ENCODE results near the gene CELA2B. TPM values are rescaled to one million over a fixed set of nuclear protein-coding genes. Genes with fewer than 3 reads are reported as not detected.
"Not testable (repeated sequence)": the region's sequence is repeated elsewhere in the genome, so short reads cannot be mapped to it uniquely, and the experiment has no call there.

The CELA2B gene
- total and polyA plus RNA-seq, 9 donors = 0.33 to 0.46 (median 0.36) TPM; not detected in 6

DNA sequence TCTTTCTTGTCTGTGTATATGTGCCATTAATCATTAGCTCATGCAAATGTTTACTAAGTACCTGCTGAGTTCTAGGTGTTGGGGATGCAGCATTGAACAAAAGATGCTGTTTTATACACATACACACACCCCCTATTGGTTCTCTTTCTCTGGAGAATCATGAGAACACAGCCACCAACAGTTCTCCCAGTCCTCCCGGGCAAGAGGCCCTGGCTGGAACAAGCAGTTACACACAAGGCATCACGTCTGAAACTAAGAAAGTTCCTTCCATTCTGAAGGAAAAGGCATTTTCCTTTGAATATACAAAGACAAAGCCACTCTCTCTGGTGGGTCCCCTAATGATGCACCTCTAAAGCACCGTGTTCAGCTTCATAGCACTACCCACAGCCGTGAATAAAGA lies 37.3 kb downstream of the CELA2B start:
- TF ChIP-seq POLR2A (IDR thresholded peaks at IDR 0.05) (no peak), EP300 (IDR thresholded peaks at IDR 0.05) (no peak)
- TF ChIP-seq, protein P1, sequence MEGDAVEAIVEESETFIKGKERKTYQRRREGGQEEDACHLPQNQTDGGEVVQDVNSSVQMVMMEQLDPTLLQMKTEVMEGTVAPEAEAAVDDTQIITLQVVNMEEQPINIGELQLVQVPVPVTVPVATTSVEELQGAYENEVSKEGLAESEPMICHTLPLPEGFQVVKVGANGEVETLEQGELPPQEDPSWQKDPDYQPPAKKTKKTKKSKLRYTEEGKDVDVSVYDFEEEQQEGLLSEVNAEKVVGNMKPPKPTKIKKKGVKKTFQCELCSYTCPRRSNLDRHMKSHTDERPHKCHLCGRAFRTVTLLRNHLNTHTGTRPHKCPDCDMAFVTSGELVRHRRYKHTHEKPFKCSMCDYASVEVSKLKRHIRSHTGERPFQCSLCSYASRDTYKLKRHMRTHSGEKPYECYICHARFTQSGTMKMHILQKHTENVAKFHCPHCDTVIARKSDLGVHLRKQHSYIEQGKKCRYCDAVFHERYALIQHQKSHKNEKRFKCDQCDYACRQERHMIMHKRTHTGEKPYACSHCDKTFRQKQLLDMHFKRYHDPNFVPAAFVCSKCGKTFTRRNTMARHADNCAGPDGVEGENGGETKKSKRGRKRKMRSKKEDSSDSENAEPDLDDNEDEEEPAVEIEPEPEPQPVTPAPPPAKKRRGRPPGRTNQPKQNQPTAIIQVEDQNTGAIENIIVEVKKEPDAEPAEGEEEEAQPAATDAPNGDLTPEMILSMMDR (IDR thresholded peaks at IDR 0.05) = no peak
- intact Hi-C loops (cut with DNase I) = no loop called here
- Histone ChIP-seq H3K27me3 (no peaks in the 10 kb centered on the region), H3K27ac (no peak overlapping the region), H3K4me3 (no peak overlapping the region), H3K36me3 (no peaks in the 10 kb centered on the region), H3K9me3 (no peaks in the 10 kb centered on the region), H3K4me1 (ENCODE audit: insufficient read depth) (no peaks in the 10 kb centered on the region)
- peak in 1 of 5 donors; percentile 1 for DNase-seq
- WGBS, 3 donors = 80 to 81% (median 80%) methylated on average over 4 of the region's 4 CpGs

DNA sequence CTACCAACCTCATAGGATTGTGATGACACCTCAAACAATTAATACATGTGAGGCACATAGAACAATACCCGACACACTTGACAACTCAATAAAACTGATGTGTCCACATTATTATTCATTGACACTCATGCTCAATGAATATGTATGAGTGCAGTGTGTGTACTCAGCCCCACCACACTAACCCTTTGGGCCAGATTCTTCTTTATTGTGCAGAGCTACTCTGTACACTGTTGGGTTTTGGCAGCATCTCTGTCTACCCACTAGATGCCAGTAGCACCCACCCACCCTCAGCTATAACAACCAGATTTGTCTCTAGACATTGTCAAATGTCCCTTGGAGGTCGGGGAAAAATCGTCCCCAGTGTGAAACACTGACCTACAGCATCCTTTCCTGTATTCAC lies 38.0 kb downstream of the CELA2B start:
- Histone ChIP-seq H3K9me3 (no peaks in the 10 kb centered on the region), H3K27me3 (no peaks in the 10 kb centered on the region), H3K4me1 (ENCODE audit: insufficient read depth) (no peaks in the 10 kb centered on the region), H3K36me3 (no peaks in the 10 kb centered on the region), H3K4me3 (no peak overlapping the region), H3K27ac (no peak overlapping the region)
- intact Hi-C loops (cut with DNase I) = no loop called here
- DNase-seq = peak in 1 of 5 donors; percentile 12
- TF ChIP-seq EP300 (IDR thresholded peaks at IDR 0.05) (no peak), POLR2A (IDR thresholded peaks at IDR 0.05) (no peak)
- TF ChIP-seq, protein P1 (IDR thresholded peaks at IDR 0.05) = no peak
- 88 to 94% (median 94%) methylated on average over 3 of the region's 3 CpGs for WGBS, 3 donors

DNA sequence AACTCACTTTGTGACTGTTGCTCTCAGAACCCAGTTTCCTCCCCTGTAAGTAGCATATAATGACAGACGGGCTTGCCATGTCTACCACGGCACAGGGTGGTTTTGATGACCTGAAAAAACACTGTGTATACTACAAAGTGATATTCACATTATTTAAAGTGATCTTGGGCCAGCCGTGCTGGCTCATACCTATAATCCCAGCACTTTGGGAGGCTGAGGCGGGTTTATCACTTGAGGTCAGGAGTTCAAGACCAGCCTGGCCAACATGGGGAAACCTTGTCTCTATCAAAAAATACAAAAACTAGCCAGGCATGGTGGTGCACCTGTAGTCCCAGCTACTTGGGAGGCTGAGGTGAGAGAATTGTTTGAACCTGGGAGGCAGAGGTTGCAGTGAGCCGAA lies 38.7 kb downstream of the CELA2B start:
- 88 to 93% (median 88%) methylated on average over 5 of the region's 5 CpGs for WGBS, 3 donors
- peak in 1 of 5 donors; percentile 6 for DNase-seq
- H3K36me3 ChIP-seq; H3K27ac ChIP-seq; H3K27me3 ChIP-seq; H3K9me3 ChIP-seq; H3K4me1 ChIP-seq (ENCODE audit: insufficient read depth); intact Hi-C loops (cut with DNase I); H3K4me3 ChIP-seq: not testable (repeated sequence)

DNA sequence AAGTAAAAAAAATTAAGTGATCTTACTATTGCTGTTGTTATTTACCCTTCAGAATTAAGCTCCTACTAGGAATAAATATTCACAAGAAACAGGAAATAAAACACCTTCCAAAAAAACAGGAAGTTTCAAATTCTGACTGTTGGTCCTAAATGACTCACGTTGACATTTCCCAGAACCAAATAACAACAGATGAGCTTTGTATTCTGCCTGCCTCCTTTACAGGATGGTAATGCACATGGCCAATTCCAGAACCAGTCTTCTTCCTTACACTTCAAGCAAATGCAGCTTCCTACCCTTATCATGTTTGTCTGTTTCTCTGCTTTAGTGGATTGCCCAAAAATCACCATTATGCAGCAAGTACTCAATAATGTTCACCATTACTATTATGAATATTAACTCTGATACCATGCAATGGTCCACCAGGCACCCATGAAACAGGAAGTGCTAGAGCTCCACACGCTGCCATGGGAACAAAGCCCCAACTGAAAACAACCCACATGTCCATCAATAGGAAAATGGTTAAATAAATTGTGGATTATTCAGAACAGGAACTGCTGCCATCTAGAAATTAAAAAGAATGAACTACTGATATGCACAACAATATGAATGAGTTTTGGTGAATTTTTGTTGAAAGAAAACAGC lies 39.2 kb downstream of the CELA2B start:
- Histone ChIP-seq H3K4me3 (no peak overlapping the region), H3K9me3 (no peaks in the 10 kb centered on the region), H3K4me1 (ENCODE audit: insufficient read depth) (no peaks in the 10 kb centered on the region), H3K36me3 (no peaks in the 10 kb centered on the region), H3K27ac (no peak overlapping the region), H3K27me3 (no peaks in the 10 kb centered on the region)
- TF ChIP-seq, protein P1 (IDR thresholded peaks at IDR 0.05) = no peak
- no peak for TF ChIP-seq EP300 (IDR thresholded peaks at IDR 0.05)
- TF ChIP-seq POLR2A (IDR thresholded peaks at IDR 0.05) = no peak
- 64 to 70% (median 65%) methylated on average over 2 of the region's 2 CpGs for WGBS, 3 donors
- intact Hi-C loops (cut with DNase I) = no loop called here
- DNase-seq = peak in 1 of 5 donors; percentile 2

DNA sequence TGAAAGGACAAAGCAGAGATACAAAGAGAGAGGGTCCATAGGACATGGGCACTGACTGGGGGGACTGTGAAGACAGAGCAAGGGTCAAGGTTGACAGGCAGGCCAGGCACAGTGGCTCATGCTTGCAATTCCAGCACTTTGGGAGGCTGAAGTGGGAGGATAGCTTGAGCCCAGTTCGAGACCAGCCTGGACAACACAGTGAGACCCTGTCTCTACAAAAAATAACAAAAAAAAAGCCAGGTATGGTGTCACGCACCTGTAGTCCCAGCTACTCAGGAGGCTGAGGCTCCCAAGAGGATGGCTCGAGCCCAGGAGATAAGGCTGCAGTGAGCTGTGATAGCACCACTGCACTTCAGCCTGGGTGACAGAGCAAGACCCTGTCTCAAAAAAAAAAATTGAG lies 43.7 kb downstream of the CELA2B start:
- Histone ChIP-seq H3K9me3 (no peaks in the 10 kb centered on the region), H3K4me3 (no peak overlapping the region), H3K36me3 (no peaks in the 10 kb centered on the region), H3K27ac (no peak overlapping the region), H3K4me1 (ENCODE audit: insufficient read depth) (peaks cover 3% of the 10 kb centered on the region), H3K27me3 (no peaks in the 10 kb centered on the region)
- intact Hi-C loops (cut with DNase I) = loop anchor here in 1 of 4 donors (5.0 kb wide), 1 partner anchor 658 kb away; no protein-coding TSS in a partner anchor
- DNase-seq = peak in 1 of 5 donors; percentile 10
- TF ChIP-seq, protein P1 (IDR thresholded peaks at IDR 0.05) = no peak
- TF ChIP-seq EP300 (IDR thresholded peaks at IDR 0.05) (no peak), POLR2A (IDR thresholded peaks at IDR 0.05) (no peak)
- 94 to 98% (median 97%) methylated on average over 3 of the region's 3 CpGs for WGBS, 3 donors

DNA sequence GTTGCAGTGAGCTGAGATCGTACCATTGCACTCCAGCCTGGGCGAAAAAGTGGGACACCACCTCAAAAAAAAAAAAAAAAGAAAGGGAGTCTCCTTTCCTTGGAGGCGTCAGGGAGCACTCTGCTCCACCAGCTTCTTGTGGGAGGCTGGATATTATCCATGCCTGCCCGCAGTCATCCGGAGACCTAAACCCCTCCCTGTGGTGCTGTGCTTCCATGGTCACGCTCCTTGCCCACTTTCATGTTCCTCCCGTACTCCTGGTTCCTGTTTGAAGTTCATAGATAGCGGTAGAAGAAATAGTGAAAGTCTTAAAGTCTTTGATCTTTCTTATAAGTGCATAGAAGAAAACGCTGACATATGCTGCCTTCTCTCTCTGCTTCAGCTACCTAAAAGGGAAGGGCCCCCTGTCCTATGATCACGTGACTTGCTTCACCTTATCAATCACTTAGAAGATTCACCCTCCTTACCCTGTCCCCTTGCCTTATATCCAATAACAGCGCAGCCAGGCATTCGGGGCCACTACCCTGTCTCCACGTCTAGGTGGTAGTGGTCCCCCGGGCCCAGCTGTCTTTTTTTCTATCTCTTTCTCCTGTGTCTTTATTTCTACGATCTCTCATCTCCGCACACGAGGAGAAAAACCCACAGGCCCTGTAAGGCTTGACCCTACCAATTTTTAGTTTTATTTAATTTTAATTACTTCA lies 45.5 kb downstream of the CELA2B start:
- H3K9me3 ChIP-seq; H3K4me3 ChIP-seq; H3K36me3 ChIP-seq; H3K27ac ChIP-seq; H3K27me3 ChIP-seq; H3K4me1 ChIP-seq (ENCODE audit: insufficient read depth): not testable (repeated sequence)
- 85 to 88% (median 88%) methylated on average over 17 of the region's 17 CpGs for WGBS, 3 donors
- intact Hi-C loops (cut with DNase I) = loop anchor here in 1 of 4 donors (5.0 kb wide), 1 partner anchor 656 kb away; no protein-coding TSS in a partner anchor
- peak in 1 of 5 donors; percentile 24 for DNase-seq
